ENCODE measurements around the gene RSPH4A. TPM values are rescaled to one million over a fixed set of nuclear protein-coding genes. Genes with fewer than 3 reads are reported as not detected.

The RSPH4A gene
- total and polyA plus RNA-seq, 9 of the 15 experiments (the other 6 are each of a cell fraction or from before 2014, with no cell fraction given) = 0.04 to 0.30 (median 0.11) TPM

DNA sequence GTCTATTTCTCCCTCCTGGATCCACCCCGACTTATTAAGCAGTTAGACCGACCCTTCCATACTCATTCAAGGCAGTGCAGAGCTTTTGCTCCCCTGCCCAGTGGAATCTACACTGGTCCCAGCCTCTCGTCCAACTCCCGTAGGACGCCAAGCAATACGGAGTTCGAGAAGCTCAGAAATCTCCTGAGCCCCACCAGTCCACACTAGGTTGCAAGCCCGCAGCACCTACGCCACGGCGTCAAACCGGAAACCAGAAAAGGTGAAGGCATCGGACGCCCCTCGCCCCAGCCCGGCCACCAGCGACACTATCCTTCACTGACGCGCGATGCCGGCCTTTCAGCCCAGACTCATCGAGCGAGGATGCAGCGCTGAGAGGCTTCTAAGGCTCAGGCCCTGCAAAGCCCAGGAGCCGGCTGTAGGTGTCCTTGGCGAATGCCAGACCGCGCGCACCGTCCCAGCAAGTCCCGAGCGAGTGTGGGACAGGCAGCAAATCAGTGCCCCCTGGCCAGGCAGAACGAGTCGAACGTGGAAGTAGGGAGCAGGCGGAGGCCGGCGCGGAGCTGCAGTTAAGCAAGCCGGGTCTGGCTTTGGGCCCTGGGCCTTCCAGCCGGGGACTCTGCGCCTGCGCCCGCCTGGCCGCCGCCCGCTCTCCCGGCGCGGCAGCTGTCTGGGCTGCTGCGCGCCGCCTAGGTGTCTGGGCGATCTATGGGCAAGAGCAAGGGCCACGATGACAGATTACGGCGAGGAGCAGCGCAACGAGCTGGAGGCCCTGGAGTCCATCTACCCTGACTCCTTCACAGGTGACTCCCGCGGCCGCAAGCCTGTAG is 45.2 kb upstream of the RSPH4A start, which contains the start of gene RWDD1 (continued):
- TF ChIP-seq, protein P1, sequence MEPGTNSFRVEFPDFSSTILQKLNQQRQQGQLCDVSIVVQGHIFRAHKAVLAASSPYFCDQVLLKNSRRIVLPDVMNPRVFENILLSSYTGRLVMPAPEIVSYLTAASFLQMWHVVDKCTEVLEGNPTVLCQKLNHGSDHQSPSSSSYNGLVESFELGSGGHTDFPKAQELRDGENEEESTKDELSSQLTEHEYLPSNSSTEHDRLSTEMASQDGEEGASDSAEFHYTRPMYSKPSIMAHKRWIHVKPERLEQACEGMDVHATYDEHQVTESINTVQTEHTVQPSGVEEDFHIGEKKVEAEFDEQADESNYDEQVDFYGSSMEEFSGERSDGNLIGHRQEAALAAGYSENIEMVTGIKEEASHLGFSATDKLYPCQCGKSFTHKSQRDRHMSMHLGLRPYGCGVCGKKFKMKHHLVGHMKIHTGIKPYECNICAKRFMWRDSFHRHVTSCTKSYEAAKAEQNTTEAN (CRISPR knock-in tag; IDR thresholded peaks at IDR 0.05) = no peak
- TF ChIP-seq CXXC5 (CRISPR knock-in tag; IDR thresholded peaks at IDR 0.05) = peak; percentile 87
- no peak for TF ChIP-seq SRSF3 (IDR thresholded peaks at IDR 0.05; ENCODE audit: insufficient read depth, low read length)
- TF ChIP-seq, protein P2, sequence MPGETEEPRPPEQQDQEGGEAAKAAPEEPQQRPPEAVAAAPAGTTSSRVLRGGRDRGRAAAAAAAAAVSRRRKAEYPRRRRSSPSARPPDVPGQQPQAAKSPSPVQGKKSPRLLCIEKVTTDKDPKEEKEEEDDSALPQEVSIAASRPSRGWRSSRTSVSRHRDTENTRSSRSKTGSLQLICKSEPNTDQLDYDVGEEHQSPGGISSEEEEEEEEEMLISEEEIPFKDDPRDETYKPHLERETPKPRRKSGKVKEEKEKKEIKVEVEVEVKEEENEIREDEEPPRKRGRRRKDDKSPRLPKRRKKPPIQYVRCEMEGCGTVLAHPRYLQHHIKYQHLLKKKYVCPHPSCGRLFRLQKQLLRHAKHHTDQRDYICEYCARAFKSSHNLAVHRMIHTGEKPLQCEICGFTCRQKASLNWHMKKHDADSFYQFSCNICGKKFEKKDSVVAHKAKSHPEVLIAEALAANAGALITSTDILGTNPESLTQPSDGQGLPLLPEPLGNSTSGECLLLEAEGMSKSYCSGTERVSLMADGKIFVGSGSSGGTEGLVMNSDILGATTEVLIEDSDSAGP (CRISPR knock-in tag; IDR thresholded peaks at IDR 0.05) = no peak
- TF ChIP-seq, protein P3, sequence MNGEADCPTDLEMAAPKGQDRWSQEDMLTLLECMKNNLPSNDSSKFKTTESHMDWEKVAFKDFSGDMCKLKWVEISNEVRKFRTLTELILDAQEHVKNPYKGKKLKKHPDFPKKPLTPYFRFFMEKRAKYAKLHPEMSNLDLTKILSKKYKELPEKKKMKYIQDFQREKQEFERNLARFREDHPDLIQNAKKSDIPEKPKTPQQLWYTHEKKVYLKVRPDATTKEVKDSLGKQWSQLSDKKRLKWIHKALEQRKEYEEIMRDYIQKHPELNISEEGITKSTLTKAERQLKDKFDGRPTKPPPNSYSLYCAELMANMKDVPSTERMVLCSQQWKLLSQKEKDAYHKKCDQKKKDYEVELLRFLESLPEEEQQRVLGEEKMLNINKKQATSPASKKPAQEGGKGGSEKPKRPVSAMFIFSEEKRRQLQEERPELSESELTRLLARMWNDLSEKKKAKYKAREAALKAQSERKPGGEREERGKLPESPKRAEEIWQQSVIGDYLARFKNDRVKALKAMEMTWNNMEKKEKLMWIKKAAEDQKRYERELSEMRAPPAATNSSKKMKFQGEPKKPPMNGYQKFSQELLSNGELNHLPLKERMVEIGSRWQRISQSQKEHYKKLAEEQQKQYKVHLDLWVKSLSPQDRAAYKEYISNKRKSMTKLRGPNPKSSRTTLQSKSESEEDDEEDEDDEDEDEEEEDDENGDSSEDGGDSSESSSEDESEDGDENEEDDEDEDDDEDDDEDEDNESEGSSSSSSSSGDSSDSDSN (IDR thresholded peaks at IDR 0.05; ENCODE audit: borderline replicate concordance in 1 of 2, low read depth in 2 of 2, low read length in 2 of 2) = peak; percentile 90 to 97
- TF ChIP-seq NR2F6 (CRISPR knock-in tag; IDR thresholded peaks at IDR 0.05) = no peak
- TF ChIP-seq SRSF9 (IDR thresholded peaks at IDR 0.05; ENCODE audit: borderline replicate concordance, low read depth, low read length) = no peak
- TF ChIP-seq POLR2A (conservative IDR thresholded peaks at IDR 0.05) = peak; percentile 95
- TF ChIP-seq CC2D1A (IDR thresholded peaks at IDR 0.05) = peak; percentile 30; the same call in 1 of the 2 replicates
- TF ChIP-seq MAFG (tag; conservative IDR thresholded peaks at IDR 0.05) = no peak
- peak; percentile 75 to 97 for TF ChIP-seq MAZ (CRISPR knock-in tag; conservative IDR thresholded peaks at IDR 0.05 in 1 of 2, IDR thresholded peaks at IDR 0.05 in 1 of 2)
- TF ChIP-seq, protein P4, sequence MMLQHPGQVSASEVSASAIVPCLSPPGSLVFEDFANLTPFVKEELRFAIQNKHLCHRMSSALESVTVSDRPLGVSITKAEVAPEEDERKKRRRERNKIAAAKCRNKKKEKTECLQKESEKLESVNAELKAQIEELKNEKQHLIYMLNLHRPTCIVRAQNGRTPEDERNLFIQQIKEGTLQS (IDR thresholded peaks at IDR 0.05) = peak; percentile 27; the same call in 1 of the 2 replicates
- TF ChIP-seq, protein P4 (CRISPR knock-in tag; conservative IDR thresholded peaks at IDR 0.05) = no peak
- TF ChIP-seq ADNP (tag; IDR thresholded peaks at IDR 0.05) = no peak
- peak; percentile 81 for TF ChIP-seq HMGN3 (IDR thresholded peaks at IDR 0.05; ENCODE audit: borderline replicate concordance, extremely low read depth, insufficient read length, low read depth, low read length)
- TF ChIP-seq, protein P5, sequence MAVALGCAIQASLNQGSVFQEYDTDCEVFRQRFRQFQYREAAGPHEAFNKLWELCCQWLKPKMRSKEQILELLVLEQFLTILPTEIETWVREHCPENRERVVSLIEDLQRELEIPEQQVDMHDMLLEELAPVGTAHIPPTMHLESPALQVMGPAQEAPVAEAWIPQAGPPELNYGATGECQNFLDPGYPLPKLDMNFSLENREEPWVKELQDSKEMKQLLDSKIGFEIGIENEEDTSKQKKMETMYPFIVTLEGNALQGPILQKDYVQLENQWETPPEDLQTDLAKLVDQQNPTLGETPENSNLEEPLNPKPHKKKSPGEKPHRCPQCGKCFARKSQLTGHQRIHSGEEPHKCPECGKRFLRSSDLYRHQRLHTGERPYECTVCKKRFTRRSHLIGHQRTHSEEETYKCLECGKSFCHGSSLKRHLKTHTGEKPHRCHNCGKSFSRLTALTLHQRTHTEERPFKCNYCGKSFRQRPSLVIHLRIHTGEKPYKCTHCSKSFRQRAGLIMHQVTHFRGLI (CRISPR knock-in tag; IDR thresholded peaks at IDR 0.05) = no peak

All from K562 (cell line).